ENCODE results near the gene KIF13A. TPM values are rescaled to one million over a fixed set of nuclear protein-coding genes. Genes with fewer than 3 reads are reported as not detected.

The KIF13A gene
- total RNA-seq, 1 experiment from 2014 or later = 52.2 TPM

GRCh38 chr6:17988422-17988944 is 1.0 kb upstream of the KIF13A start:
- TF ChIP-seq CTCF (conservative IDR thresholded peaks at IDR 0.05) (no peak), EZH2 (IDR thresholded peaks at IDR 0.05; ENCODE audit: low read depth) (no peak)
- peaks cover 50% of the 10 kb centered on the region for H3K79me2 ChIP-seq (ENCODE audit: low read depth)
- no peaks in the 10 kb centered on the region for H3K36me3 ChIP-seq (ENCODE audit: low read depth)
- BruUV-seq (replicated peaks) = TSS peak; percentile 77
- DNase-seq = no peak
- no peaks in the 10 kb centered on the region for H3K27me3 ChIP-seq (ENCODE audit: insufficient read depth, low read depth)
- no peaks in the 10 kb centered on the region for H3K9me2 ChIP-seq (ENCODE audit: insufficient read depth)
- peak overlapping the region; percentile 43 for H3K27ac ChIP-seq
- H2AFZ ChIP-seq = peak overlapping the region; percentile 91
- ChIA-PET POLR2A (ENCODE audit: unreplicated experiment) (interaction anchor here (0.6 kb wide), 1 partner anchor 53 kb away, joined by 3 read pairs; no protein-coding TSS in a partner anchor), CTCF (interaction anchor here (0.6 kb wide), 1 partner anchor 238 kb away, joined by 11 read pairs; no protein-coding TSS in a partner anchor)
- intact Hi-C loops (cut with micrococcal nuclease; ENCODE audit: unreplicated experiment) = loop anchor here (1.0 to 5.0 kb wide), 2 partner anchors 54 to 134 kb away; partner anchors contain the start of gene NHLRC1
- no peaks in the 10 kb centered on the region for H3K9me3 ChIP-seq (ENCODE audit: insufficient read depth, low read depth)
- no peaks in the 10 kb centered on the region for H4K20me1 ChIP-seq (ENCODE audit: insufficient read depth)
- peaks cover 18% of the 10 kb centered on the region for H3F3A ChIP-seq (ENCODE audit: insufficient read depth, low read depth)
- H3K4me2 ChIP-seq = peak overlapping the region; percentile 98
- H3K4me3 ChIP-seq = peak overlapping the region; percentile 94
- peaks cover 65% of the 10 kb centered on the region for H3K4me1 ChIP-seq (replicated peaks; ENCODE audit: insufficient read depth)

GRCh38 chr6:17987697-17988421 is 424 bp upstream of the KIF13A start:
- peak overlapping the region; percentile 94 for H3K4me3 ChIP-seq
- BruUV-seq (replicated peaks) = no TSS peak
- H2AFZ ChIP-seq = peak overlapping the region; percentile 91
- POLR2A ChIA-PET (ENCODE audit: unreplicated experiment) = interaction anchor here (0.6 kb wide), 1 partner anchor 52 kb away, joined by 3 read pairs; no protein-coding TSS in a partner anchor
- H3K4me2 ChIP-seq = peak overlapping the region; percentile 98
- peaks cover 53% of the 10 kb centered on the region for H3K79me2 ChIP-seq (ENCODE audit: low read depth)
- peak overlapping the region; percentile 43 for H3K27ac ChIP-seq
- H3K4me1 ChIP-seq (replicated peaks; ENCODE audit: insufficient read depth) = peaks cover 60% of the 10 kb centered on the region
- H3K36me3 ChIP-seq (ENCODE audit: low read depth) = no peaks in the 10 kb centered on the region
- DNase-seq = peak; percentile 46 to 69
- no peak for TF ChIP-seq CTCF (conservative IDR thresholded peaks at IDR 0.05)
- TF ChIP-seq EZH2 (IDR thresholded peaks at IDR 0.05; ENCODE audit: low read depth) = no peak
- H3F3A ChIP-seq (ENCODE audit: insufficient read depth, low read depth) = peaks cover 13% of the 10 kb centered on the region
- intact Hi-C loops (cut with micrococcal nuclease; ENCODE audit: unreplicated experiment) = loop anchor here (1.0 to 5.0 kb wide), 4 partner anchors 54 to 134 kb away; partner anchors contain the start of gene NHLRC1
- H4K20me1 ChIP-seq (ENCODE audit: insufficient read depth) = no peaks in the 10 kb centered on the region
- no peaks in the 10 kb centered on the region for H3K27me3 ChIP-seq (ENCODE audit: insufficient read depth, low read depth)
- no peaks in the 10 kb centered on the region for H3K9me3 ChIP-seq (ENCODE audit: insufficient read depth, low read depth)
- no peaks in the 10 kb centered on the region for H3K9me2 ChIP-seq (ENCODE audit: insufficient read depth)
- CTCF ChIA-PET = interaction anchor here (0.6 to 1.3 kb wide), 5 partner anchors 55 to 388 kb away, joined by 3 to 11 read pairs (median 7); partner anchors contain the start of genes FAM8A1 and NHLRC1

GRCh38 chr6:17986656-17987446 is 584 bp downstream of the KIF13A start:
- Histone ChIP-seq H3K79me2 (ENCODE audit: low read depth) (peaks cover 53% of the 10 kb centered on the region), H3K27ac (peak overlapping the region; percentile 45; the same call in 1 of the 2 replicates), H3F3A (ENCODE audit: insufficient read depth, low read depth) (peaks cover 18% of the 10 kb centered on the region), H4K20me1 (ENCODE audit: insufficient read depth) (no peaks in the 10 kb centered on the region), H2AFZ (peak overlapping the region; percentile 89), H3K9me2 (ENCODE audit: insufficient read depth) (no peaks in the 10 kb centered on the region), H3K36me3 (ENCODE audit: low read depth) (no peaks in the 10 kb centered on the region), H3K9me3 (ENCODE audit: insufficient read depth, low read depth) (no peaks in the 10 kb centered on the region), H3K4me3 (peak overlapping the region; percentile 98), H3K4me1 (replicated peaks; ENCODE audit: insufficient read depth) (peaks cover 55% of the 10 kb centered on the region), H3K4me2 (peak overlapping the region; percentile 95), H3K27me3 (ENCODE audit: insufficient read depth, low read depth) (no peaks in the 10 kb centered on the region)
- TF ChIP-seq EZH2 (IDR thresholded peaks at IDR 0.05; ENCODE audit: low read depth) (no peak), CTCF (conservative IDR thresholded peaks at IDR 0.05) (no peak)
- no TSS peak for BruUV-seq (replicated peaks)
- ChIA-PET POLR2A (ENCODE audit: unreplicated experiment) (interaction anchor here (0.5 to 0.6 kb wide), 2 partner anchors 58 to 134 kb away, joined by 3 to 4 read pairs; no protein-coding TSS in a partner anchor), CTCF (interaction anchor here (0.6 to 1.3 kb wide), 6 partner anchors 54 to 387 kb away, joined by 3 to 9 read pairs (median 4); partner anchors contain the start of genes FAM8A1 and NHLRC1)
- intact Hi-C loops (cut with micrococcal nuclease; ENCODE audit: unreplicated experiment) = loop anchor here (2.0 to 5.0 kb wide), 3 partner anchors 55 to 122 kb away; no protein-coding TSS in a partner anchor
- DNase-seq = peak in 1 of 2 experiments; percentile 41
